SK-N-SH treated with all-trans-retinoic acid at 6 μM for 48 hours (cell line): ENCODE results near the gene SUSD4.

Source experiments
- ATAC-seq: fragments of 200-7000 bp; cut with Tn5 transposase; 3 replicates; pipeline ENCODE4 v1.9.1; 2020; ENCODE audit warnings: mild to moderate bottlenecking, moderate library complexity
- ARNTL ChIP-seq: fragments of 450-650 bp; formaldehyde crosslinking; IDR thresholded peaks from 2 replicates; pipeline ENCODE4 v1.5.0; 2020; ENCODE audit warnings: low read depth, mild to moderate bottlenecking, moderate library complexity, borderline replicate concordance
- BACH2 ChIP-seq: fragments of 250-450 bp; sonication (Bioruptor Pico); IDR thresholded peaks from 2 replicates; pipeline ENCODE4 v1.9.0; 2021; ENCODE audit warnings: mild to moderate bottlenecking, borderline replicate concordance
- CSDC2 ChIP-seq: fragments of 250-450 bp; sonication (Bioruptor Pico); IDR thresholded peaks from 2 replicates; pipeline ENCODE4 v1.5.0; 2020; ENCODE audit warnings: mild to moderate bottlenecking, moderate library complexity
- ESRRG ChIP-seq: fragments of 250-450 bp; sonication (Bioruptor Pico); IDR thresholded peaks from 2 replicates; pipeline ENCODE4 v1.6.1; 2021; ENCODE audit warnings: mild to moderate bottlenecking
- GLIS3 ChIP-seq: fragments of 250-450 bp; sonication (Bioruptor Pico); IDR thresholded peaks from 2 replicates; pipeline ENCODE4 v1.5.0; 2020; ENCODE audit warnings: mild to moderate bottlenecking, moderate library complexity
- ISL1 ChIP-seq: fragments of 250-450 bp; sonication (Bioruptor Pico); IDR thresholded peaks from 2 replicates; pipeline ENCODE4 v2.1.2; 2022; ENCODE audit warnings: mild to moderate bottlenecking, moderate library complexity
- OSR1 ChIP-seq: fragments of 250-450 bp; sonication (Bioruptor Pico); IDR thresholded peaks from 2 replicates; pipeline ENCODE4 v1.8.0; 2022; ENCODE audit warnings: moderate library complexity, mild to moderate bottlenecking, inconsistent platforms
- PPARA ChIP-seq: fragments of 250-450 bp; sonication (Bioruptor Pico); IDR thresholded peaks from 2 replicates; pipeline ENCODE4 v1.5.0; 2020; ENCODE audit warnings: mild to moderate bottlenecking, borderline replicate concordance
- RARB ChIP-seq: fragments of 250-450 bp; sonication (Bioruptor Pico); IDR thresholded peaks from 2 replicates; pipeline ENCODE4 v1.8.0; 2021; ENCODE audit warnings: mild to moderate bottlenecking, moderate library complexity
- SNAI2 ChIP-seq: fragments of 250-450 bp; sonication (Bioruptor Pico); IDR thresholded peaks from 2 replicates; pipeline ENCODE4 v1.5.0; 2020; ENCODE audit warnings: mild to moderate bottlenecking, moderate library complexity
- TCF4 ChIP-seq: fragments of 250-450 bp; sonication (Bioruptor Pico); IDR thresholded peaks from 2 replicates; pipeline ENCODE4 v1.8.0; 2021; ENCODE audit warnings: mild to moderate bottlenecking, moderate library complexity, borderline replicate concordance
- TOX ChIP-seq: fragments of 250-450 bp; sonication (Bioruptor Pico); IDR thresholded peaks from 2 replicates; pipeline ENCODE4 v1.8.0; 2021; ENCODE audit warnings: mild to moderate bottlenecking, moderate library complexity, borderline replicate concordance
- ZC3H10 ChIP-seq: fragments of 250-450 bp; sonication (Bioruptor Pico); IDR thresholded peaks from 2 replicates; pipeline ENCODE4 v1.5.1; 2021; ENCODE audit warnings: mild to moderate bottlenecking, moderate library complexity
- ZFP3 ChIP-seq: fragments of 250-450 bp; sonication (Bioruptor Pico); IDR thresholded peaks from 2 replicates; pipeline ENCODE4 v1.5.0; 2020; ENCODE audit warnings: mild to moderate bottlenecking, moderate library complexity
- ZFP30 ChIP-seq: fragments of 450-650 bp; formaldehyde crosslinking; IDR thresholded peaks from 2 replicates; pipeline ENCODE4 v1.5.0; 2022; ENCODE audit warnings: mild to moderate bottlenecking, moderate library complexity
- ZNF565 ChIP-seq: fragments of 450-650 bp; formaldehyde crosslinking; conservative IDR thresholded peaks from 2 replicates; pipeline ENCODE4 v1.5.0; 2020; ENCODE audit warnings: low read depth, mild to moderate bottlenecking, moderate library complexity
- ZNF70 ChIP-seq: fragments of 450-650 bp; formaldehyde crosslinking; IDR thresholded peaks from 2 replicates; pipeline ENCODE4 v1.5.0; 2020; ENCODE audit warnings: mild to moderate bottlenecking, moderate library complexity
- ZNF8 ChIP-seq: fragments of 450-650 bp; formaldehyde crosslinking; IDR thresholded peaks from 2 replicates; pipeline ENCODE4 v1.5.0; 2020; ENCODE audit warnings: mild to moderate bottlenecking, moderate library complexity
- TF ChIP-seq, protein P1 (sequence below): fragments of 250-450 bp; sonication (Bioruptor Pico); IDR thresholded peaks from 2 replicates; pipeline ENCODE4 v1.8.0; 2021; ENCODE audit warnings: low read depth, mild to moderate bottlenecking, moderate library complexity, borderline replicate concordance
- TF ChIP-seq, protein P2 (sequence below): fragments of 250-450 bp; sonication (Bioruptor Pico); IDR thresholded peaks from 2 replicates; pipeline ENCODE4 v1.8.0; 2020; ENCODE audit warnings: mild to moderate bottlenecking, moderate library complexity, borderline replicate concordance
- TF ChIP-seq, protein P3 (sequence below): fragments of 250-450 bp; sonication (Bioruptor Pico); IDR thresholded peaks from 2 replicates; pipeline ENCODE4 v1.5.0; 2020; ENCODE audit warnings: mild to moderate bottlenecking, moderate library complexity
- TF ChIP-seq, protein P4 (sequence below): fragments of 250-450 bp; sonication (Bioruptor Pico); IDR thresholded peaks from 2 replicates; pipeline ENCODE4 v1.5.1; 2021; ENCODE audit warnings: mild to moderate bottlenecking, moderate library complexity
- TF ChIP-seq, protein P5 (sequence below): fragments of 250-450 bp; sonication (Bioruptor Pico); IDR thresholded peaks from 2 replicates; pipeline ENCODE4 v1.5.1; 2020; ENCODE audit warnings: low read depth, mild to moderate bottlenecking, moderate library complexity

The SUSD4 gene

DNA sequence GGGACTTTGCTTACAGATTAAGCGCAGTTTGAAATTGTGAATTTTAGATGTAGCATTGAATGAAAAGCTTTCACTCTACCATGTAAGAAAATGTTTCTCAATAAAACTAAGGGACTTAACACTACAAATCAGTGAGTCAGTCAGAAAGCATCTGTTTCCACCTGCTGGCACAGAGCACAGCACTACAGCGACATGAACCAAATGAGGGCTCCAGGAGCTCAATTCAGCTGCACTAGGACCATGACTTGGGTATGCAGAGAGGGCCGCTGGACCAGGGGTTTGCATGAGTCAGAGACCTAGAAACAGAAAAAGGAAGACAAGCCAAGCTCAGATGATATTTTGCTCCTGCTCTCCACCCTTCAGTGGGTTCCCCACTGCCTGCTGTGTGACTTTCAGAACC is 5.2 kb downstream of the SUSD4 start:
- no peak for ATAC-seq
- TF ChIP-seq, protein P1, sequence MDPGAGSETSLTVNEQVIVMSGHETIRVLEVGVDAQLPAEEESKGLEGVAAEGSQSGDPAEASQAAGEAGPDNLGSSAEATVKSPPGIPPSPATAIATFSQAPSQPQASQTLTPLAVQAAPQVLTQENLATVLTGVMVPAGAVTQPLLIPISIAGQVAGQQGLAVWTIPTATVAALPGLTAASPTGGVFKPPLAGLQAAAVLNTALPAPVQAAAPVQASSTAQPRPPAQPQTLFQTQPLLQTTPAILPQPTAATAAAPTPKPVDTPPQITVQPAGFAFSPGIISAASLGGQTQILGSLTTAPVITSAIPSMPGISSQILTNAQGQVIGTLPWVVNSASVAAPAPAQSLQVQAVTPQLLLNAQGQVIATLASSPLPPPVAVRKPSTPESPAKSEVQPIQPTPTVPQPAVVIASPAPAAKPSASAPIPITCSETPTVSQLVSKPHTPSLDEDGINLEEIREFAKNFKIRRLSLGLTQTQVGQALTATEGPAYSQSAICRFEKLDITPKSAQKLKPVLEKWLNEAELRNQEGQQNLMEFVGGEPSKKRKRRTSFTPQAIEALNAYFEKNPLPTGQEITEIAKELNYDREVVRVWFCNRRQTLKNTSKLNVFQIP (CRISPR knock-in tag), result no peak
- TF ChIP-seq PPARA (CRISPR knock-in tag), result no peak
- TF ChIP-seq ESRRG (CRISPR knock-in tag), result no peak
- no peak for TF ChIP-seq TCF4 (CRISPR knock-in tag)
- no peak for TF ChIP-seq BACH2 (CRISPR knock-in tag)
- no peak for TF ChIP-seq OSR1
- TF ChIP-seq ZFP30 (CRISPR knock-in tag), result no peak
- no peak for TF ChIP-seq ARNTL
- no peak for TF ChIP-seq ZNF70 (CRISPR knock-in tag)
- TF ChIP-seq RARB (CRISPR knock-in tag), result no peak
- no peak for TF ChIP-seq CSDC2 (CRISPR knock-in tag)
- no peak for TF ChIP-seq ZNF8
- TF ChIP-seq GLIS3, result no peak
- no peak for TF ChIP-seq ZFP3

DNA sequence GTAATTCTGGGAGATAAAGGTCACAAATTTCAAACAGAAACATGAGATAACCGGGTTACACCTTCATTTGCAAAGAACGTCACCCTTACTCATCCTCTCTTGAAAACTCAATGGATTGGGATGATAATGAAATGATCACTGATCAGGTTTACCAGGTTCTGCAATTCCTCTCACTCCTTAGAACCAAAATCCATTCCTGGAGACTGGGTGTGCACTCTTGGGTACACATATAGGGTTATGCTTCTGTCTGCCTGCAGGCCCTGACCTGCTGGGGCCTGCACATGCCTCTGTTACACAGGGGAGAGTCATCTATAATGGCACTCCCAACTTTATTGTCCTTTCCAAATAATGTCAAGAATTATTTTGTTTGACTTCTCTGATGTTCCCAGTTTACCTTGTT is 8.3 kb downstream of the SUSD4 start:
- TF ChIP-seq ZC3H10 (CRISPR knock-in tag), result no peak
- TF ChIP-seq CSDC2 (CRISPR knock-in tag), result no peak
- TF ChIP-seq ISL1 (CRISPR knock-in tag), result no peak
- no peak for TF ChIP-seq OSR1
- ATAC-seq, result no peak

DNA sequence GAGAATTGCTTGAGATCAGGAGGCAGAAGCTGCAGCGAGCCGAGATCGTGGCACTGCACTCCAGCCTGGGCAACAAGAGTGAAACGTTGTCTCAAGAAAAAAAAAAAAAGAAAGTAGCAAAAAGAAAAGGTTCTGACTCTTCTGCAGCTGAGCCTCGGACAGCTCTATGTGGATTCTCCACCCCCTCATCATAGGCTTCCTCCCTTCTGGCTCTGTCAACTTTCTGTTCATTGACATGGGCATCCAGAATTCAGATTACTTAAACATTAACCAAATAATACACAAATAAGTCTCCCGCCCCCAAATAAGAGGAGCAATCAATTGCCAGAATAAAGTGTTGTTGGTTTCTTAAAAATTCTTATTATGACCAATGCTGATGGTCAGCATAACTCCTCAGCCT is 10.0 kb downstream of the SUSD4 start:
- TF ChIP-seq ISL1 (CRISPR knock-in tag) (no peak), PPARA (CRISPR knock-in tag) (no peak), ESRRG (CRISPR knock-in tag) (no peak), GLIS3 (no peak), ZC3H10 (CRISPR knock-in tag) (no peak), ARNTL (no peak), TOX (CRISPR knock-in tag) (no peak), OSR1 (no peak), CSDC2 (CRISPR knock-in tag) (no peak)
- TF ChIP-seq, protein P2, sequence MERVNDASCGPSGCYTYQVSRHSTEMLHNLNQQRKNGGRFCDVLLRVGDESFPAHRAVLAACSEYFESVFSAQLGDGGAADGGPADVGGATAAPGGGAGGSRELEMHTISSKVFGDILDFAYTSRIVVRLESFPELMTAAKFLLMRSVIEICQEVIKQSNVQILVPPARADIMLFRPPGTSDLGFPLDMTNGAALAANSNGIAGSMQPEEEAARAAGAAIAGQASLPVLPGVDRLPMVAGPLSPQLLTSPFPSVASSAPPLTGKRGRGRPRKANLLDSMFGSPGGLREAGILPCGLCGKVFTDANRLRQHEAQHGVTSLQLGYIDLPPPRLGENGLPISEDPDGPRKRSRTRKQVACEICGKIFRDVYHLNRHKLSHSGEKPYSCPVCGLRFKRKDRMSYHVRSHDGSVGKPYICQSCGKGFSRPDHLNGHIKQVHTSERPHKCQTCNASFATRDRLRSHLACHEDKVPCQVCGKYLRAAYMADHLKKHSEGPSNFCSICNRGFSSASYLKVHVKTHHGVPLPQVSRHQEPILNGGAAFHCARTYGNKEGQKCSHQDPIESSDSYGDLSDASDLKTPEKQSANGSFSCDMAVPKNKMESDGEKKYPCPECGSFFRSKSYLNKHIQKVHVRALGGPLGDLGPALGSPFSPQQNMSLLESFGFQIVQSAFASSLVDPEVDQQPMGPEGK, result no peak
- TF ChIP-seq, protein P3, sequence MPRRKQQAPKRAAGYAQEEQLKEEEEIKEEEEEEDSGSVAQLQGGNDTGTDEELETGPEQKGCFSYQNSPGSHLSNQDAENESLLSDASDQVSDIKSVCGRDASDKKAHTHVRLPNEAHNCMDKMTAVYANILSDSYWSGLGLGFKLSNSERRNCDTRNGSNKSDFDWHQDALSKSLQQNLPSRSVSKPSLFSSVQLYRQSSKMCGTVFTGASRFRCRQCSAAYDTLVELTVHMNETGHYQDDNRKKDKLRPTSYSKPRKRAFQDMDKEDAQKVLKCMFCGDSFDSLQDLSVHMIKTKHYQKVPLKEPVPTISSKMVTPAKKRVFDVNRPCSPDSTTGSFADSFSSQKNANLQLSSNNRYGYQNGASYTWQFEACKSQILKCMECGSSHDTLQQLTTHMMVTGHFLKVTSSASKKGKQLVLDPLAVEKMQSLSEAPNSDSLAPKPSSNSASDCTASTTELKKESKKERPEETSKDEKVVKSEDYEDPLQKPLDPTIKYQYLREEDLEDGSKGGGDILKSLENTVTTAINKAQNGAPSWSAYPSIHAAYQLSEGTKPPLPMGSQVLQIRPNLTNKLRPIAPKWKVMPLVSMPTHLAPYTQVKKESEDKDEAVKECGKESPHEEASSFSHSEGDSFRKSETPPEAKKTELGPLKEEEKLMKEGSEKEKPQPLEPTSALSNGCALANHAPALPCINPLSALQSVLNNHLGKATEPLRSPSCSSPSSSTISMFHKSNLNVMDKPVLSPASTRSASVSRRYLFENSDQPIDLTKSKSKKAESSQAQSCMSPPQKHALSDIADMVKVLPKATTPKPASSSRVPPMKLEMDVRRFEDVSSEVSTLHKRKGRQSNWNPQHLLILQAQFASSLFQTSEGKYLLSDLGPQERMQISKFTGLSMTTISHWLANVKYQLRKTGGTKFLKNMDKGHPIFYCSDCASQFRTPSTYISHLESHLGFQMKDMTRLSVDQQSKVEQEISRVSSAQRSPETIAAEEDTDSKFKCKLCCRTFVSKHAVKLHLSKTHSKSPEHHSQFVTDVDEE, result no peak
- TF ChIP-seq, all 23 proteins: peak for 0
- ATAC-seq, result no peak

DNA sequence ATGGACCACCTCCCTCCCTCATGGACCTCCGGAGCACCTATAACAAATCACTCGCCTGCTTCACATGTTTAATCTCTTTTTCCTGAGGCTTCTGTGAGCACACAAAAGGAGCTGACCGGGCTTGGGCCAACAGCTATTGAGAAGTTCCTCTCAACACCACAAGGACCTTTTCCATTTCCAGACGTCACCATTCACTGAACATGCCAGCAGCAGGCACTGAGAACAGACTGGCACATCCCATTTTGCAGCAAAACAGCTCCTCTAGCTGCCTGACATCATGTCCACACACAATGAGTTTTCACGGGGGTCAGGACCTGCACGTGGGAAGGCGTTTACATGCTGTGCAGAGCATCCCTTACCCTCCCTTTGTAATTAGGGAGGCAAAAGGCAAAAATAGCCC is 11.0 kb downstream of the SUSD4 start:
- TF ChIP-seq, protein P4, sequence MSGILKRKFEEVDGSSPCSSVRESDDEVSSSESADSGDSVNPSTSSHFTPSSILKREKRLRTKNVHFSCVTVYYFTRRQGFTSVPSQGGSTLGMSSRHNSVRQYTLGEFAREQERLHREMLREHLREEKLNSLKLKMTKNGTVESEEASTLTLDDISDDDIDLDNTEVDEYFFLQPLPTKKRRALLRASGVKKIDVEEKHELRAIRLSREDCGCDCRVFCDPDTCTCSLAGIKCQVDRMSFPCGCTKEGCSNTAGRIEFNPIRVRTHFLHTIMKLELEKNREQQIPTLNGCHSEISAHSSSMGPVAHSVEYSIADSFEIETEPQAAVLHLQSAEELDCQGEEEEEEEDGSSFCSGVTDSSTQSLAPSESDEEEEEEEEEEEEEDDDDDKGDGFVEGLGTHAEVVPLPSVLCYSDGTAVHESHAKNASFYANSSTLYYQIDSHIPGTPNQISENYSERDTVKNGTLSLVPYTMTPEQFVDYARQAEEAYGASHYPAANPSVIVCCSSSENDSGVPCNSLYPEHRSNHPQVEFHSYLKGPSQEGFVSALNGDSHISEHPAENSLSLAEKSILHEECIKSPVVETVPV (CRISPR knock-in tag), result no peak
- TF ChIP-seq RARB (CRISPR knock-in tag), result no peak
- ATAC-seq, result no peak

DNA sequence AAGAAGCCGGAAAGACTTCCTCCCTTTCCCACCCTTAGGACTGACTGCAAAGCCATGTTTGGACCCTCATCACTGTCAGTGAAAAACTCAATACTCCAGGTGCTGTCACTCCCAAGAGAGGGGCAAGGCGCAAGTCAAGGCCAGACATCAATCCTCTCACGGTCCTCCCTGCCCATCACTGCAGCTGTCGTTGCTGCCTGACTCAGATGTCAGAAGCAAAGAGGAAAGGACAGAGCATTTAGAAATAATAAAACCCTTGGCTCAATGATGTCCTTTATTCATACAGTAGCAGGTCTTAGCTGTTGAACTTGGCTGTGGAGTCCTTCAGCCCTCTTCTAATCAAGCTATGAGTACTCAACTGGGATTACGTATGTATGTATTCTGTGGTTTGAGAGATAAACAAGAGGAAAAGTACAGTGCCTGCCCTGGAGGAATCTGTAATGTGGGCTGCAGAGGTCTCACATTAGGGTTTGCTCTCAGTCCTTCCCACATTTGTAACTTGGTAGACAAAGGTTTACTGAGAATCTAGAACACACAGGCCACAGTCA is 13.5 kb downstream of the SUSD4 start:
- no peak for ATAC-seq
- TF ChIP-seq ZNF8, result no peak
- no peak for TF ChIP-seq ZC3H10 (CRISPR knock-in tag)
- TF ChIP-seq TCF4 (CRISPR knock-in tag), result no peak
- TF ChIP-seq SNAI2 (CRISPR knock-in tag), result no peak
- TF ChIP-seq ZNF70 (CRISPR knock-in tag), result no peak
- no peak for TF ChIP-seq BACH2 (CRISPR knock-in tag)
- no peak for TF ChIP-seq ZNF565 (CRISPR knock-in tag)
- TF ChIP-seq RARB (CRISPR knock-in tag), result no peak
- TF ChIP-seq, protein P5, sequence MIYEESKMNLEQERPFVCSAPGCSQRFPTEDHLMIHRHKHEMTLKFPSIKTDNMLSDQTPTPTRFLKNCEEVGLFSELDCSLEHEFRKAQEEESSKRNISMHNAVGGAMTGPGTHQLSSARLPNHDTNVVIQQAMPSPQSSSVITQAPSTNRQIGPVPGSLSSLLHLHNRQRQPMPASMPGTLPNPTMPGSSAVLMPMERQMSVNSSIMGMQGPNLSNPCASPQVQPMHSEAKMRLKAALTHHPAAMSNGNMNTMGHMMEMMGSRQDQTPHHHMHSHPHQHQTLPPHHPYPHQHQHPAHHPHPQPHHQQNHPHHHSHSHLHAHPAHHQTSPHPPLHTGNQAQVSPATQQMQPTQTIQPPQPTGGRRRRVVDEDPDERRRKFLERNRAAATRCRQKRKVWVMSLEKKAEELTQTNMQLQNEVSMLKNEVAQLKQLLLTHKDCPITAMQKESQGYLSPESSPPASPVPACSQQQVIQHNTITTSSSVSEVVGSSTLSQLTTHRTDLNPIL (CRISPR knock-in tag), result no peak
- no peak for TF ChIP-seq CSDC2 (CRISPR knock-in tag)
- TF ChIP-seq ARNTL, result no peak
- TF ChIP-seq ZFP3, result no peak
- no peak for TF ChIP-seq ISL1 (CRISPR knock-in tag)
- TF ChIP-seq, protein P1 (CRISPR knock-in tag), result no peak
- no peak for TF ChIP-seq ESRRG (CRISPR knock-in tag)
